ENCODE measurements around the gene AUTS2. TPM values are rescaled to one million over a fixed set of nuclear protein-coding genes. Genes with fewer than 3 reads are reported as not detected.

Gene AUTS2
- total RNA-seq, 1 donor from 2014 or later, result 53.0 TPM

DNA sequence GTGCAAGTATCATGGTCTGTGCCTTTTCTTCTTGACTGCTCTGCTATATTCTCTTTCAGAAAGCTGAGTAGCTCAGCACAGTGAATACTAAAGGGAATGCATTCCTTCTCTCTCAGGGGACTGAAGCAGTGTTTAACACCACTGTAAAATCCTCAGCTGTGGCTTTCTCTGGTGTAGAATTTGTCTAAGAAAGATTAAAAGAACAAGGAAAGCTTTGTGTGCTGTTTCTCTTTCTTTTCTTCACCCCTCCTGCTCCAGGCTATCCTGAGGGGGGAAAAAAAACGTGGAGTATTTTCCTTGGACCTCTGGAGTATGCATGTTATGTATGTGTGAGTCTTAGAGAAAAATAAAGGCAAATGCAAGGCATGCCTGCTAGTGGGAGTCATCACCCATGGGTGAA lies 383.9 kb downstream of the AUTS2 start:
- intact Hi-C loops (cut with DNase I), result no loop called here
- DNase-seq (ENCODE audit: extremely low spot score in 2 of 2), result no peak
- no peak overlapping the region for H3K4me3 ChIP-seq
- no peaks in the 10 kb centered on the region for H3K36me3 ChIP-seq
- H3K27me3 ChIP-seq, result no peaks in the 10 kb centered on the region
- H3K27ac ChIP-seq, result no peak overlapping the region
- H3K9me3 ChIP-seq, result no peaks in the 10 kb centered on the region
- no peaks in the 10 kb centered on the region for H3K4me1 ChIP-seq
- TF ChIP-seq POLR2A (IDR thresholded peaks at IDR 0.05), result no peak
- no peak for TF ChIP-seq POLR2AphosphoS5 (IDR thresholded peaks at IDR 0.05; ENCODE audit: insufficient read depth in 1 of 2, low read depth in 1 of 2)
- no peak for TF ChIP-seq CTCF (IDR thresholded peaks at IDR 0.05)

- Histone ChIP-seq H3K9me3 (no peaks in the 10 kb centered on the region), H3K27ac (no peak overlapping the region), H3K36me3 (no peaks in the 10 kb centered on the region), H3K4me1 (no peaks in the 10 kb centered on the region), H3K27me3 (no peaks in the 10 kb centered on the region), H3K4me3 (no peak overlapping the region)
- intact Hi-C loops (cut with DNase I), result no loop called here
- TF ChIP-seq POLR2AphosphoS5 (IDR thresholded peaks at IDR 0.05; ENCODE audit: insufficient read depth in 1 of 2, low read depth in 1 of 2), result no peak
- no peak for TF ChIP-seq POLR2A (IDR thresholded peaks at IDR 0.05)
- no peak for DNase-seq (ENCODE audit: extremely low spot score in 2 of 2)
These were observed 391.3 kb downstream of the AUTS2 start for GRCh38 chr7:69989551-69989950.

- H3K4me3 ChIP-seq, result no peak overlapping the region
- TF ChIP-seq POLR2A (IDR thresholded peaks at IDR 0.05), result no peak
- TF ChIP-seq POLR2AphosphoS5 (IDR thresholded peaks at IDR 0.05; ENCODE audit: insufficient read depth in 1 of 2, low read depth in 1 of 2), result no peak
- no peak for TF ChIP-seq CTCF (IDR thresholded peaks at IDR 0.05)
- no peaks in the 10 kb centered on the region for H3K27me3 ChIP-seq
- H3K27ac ChIP-seq, result no peak overlapping the region
- H3K4me1 ChIP-seq, result no peaks in the 10 kb centered on the region
- H3K36me3 ChIP-seq, result no peaks in the 10 kb centered on the region
- DNase-seq (ENCODE audit: extremely low spot score in 2 of 2), result no peak
- intact Hi-C loops (cut with DNase I), result no loop called here
- no peaks in the 10 kb centered on the region for H3K9me3 ChIP-seq
These were observed 394.7 kb downstream of the AUTS2 start for GRCh38 chr7:69992938-69993337.

DNA sequence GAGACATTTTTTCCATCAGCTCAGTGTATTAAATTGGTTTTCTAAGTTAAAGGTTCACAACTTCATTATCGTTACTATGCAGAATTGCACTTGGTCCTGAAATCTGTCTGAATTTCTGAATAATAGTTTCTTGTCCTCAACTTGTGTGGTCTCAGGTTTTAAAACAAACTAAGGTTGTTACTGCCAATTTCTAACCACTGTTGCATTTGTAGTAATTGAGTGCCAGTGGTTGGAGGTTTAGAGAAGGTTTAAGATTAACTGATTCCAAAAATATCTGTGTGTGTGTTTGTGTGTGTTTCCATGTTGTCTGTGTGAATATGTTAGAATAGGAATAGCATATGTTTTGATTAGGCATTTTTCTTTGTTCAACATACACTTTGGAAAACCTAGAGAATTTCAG lies 395.9 kb downstream of the AUTS2 start:
- no peak for DNase-seq (ENCODE audit: extremely low spot score in 2 of 2)
- Histone ChIP-seq H3K9me3 (no peaks in the 10 kb centered on the region), H3K4me3 (no peak overlapping the region), H3K36me3 (no peaks in the 10 kb centered on the region), H3K27ac (no peak overlapping the region), H3K4me1 (no peaks in the 10 kb centered on the region), H3K27me3 (no peaks in the 10 kb centered on the region)
- intact Hi-C loops (cut with DNase I), result no loop called here
- TF ChIP-seq CTCF (IDR thresholded peaks at IDR 0.05), result no peak
- no peak for TF ChIP-seq POLR2AphosphoS5 (IDR thresholded peaks at IDR 0.05; ENCODE audit: insufficient read depth in 1 of 2, low read depth in 1 of 2)
- TF ChIP-seq POLR2A (IDR thresholded peaks at IDR 0.05), result no peak

DNA sequence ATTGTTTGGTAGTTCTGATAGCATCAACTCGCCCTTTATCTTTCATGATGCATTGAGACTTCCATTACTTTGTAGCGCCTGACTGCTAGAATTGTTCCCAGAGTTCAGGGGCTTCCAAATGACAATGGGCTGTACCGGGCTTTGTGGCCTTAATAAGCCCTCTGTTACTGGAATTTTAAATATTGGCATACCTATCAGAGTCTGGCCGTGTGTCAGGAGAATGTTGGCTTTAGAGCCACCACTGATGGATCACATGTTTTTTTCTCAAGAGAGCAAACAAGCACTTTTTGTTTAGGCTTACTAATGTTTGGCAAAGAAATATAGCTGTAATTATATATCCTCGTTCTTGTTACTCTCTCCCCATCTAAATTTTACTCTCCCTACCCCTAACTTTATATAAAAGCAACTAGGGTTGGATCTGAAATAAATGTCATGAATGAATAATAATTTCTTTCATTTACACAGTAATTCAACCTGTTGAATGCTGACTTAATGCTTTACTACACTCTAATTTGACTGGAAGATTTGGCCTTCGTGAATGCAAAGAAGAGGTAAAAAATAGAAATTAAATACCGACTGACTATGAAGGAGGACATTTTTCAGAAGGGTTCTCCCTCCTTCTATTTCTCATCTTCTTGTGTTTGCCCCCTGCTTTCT lies 396.7 kb downstream of the AUTS2 start:
- no peak for TF ChIP-seq POLR2A (IDR thresholded peaks at IDR 0.05)
- no peak for TF ChIP-seq POLR2AphosphoS5 (IDR thresholded peaks at IDR 0.05; ENCODE audit: insufficient read depth in 1 of 2, low read depth in 1 of 2)
- no peak for TF ChIP-seq CTCF (IDR thresholded peaks at IDR 0.05)
- Histone ChIP-seq H3K4me1 (no peaks in the 10 kb centered on the region), H3K27ac (no peak overlapping the region), H3K9me3 (no peaks in the 10 kb centered on the region), H3K4me3 (no peak overlapping the region), H3K27me3 (no peaks in the 10 kb centered on the region), H3K36me3 (no peaks in the 10 kb centered on the region)
- no peak for DNase-seq (ENCODE audit: extremely low spot score in 2 of 2)
- intact Hi-C loops (cut with DNase I), result no loop called here

Measured in vagina (tissue), 2 donors.